ENCODE results near the gene PUS10.

The PUS10 gene

DNA sequence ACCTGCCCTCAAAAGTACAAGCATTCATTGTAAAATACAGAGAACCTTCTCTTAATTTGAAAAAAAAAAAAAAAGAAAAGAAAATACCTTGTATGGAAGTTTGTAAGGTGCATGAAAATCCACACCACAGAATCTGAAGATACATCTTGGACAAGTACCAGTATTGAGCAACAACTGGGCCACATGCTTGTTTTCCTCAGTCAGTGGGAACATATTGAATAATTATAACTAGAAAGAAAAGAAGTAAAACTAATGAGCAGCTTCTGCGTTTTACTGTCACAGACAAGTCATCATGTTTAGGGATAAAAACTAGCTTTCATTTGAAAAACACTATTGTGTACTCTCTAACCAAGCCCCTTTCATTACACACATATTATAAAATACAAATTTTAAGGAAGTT, 6.4 kb downstream of the PUS10 start:
- Histone ChIP-seq H3K27ac (no peak overlapping the region), H3K79me2 (peaks cover 2% of the 10 kb centered on the region)

DNA sequence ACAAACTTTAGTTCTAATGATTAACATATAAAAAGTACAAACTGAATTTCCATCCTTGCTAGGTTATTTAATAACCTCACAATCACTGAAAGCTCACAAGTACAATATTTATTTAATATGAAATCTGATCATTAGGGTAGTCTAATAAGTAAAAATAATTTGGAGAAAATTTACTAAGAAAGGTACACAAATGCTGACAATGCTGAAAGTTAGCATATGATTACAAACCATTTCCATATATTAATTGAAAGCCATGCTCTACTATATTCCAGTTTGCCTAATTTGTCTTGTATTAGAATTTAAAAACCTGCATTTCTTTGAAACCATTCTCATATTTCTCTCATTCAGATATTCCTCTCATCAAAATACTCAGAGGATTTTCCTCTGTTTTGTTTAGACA, 8.7 kb downstream of the PUS10 start:
- H3K27me3 ChIP-seq (ENCODE audit: control insufficient read depth, insufficient read depth, low read length) = no peaks in the 10 kb centered on the region
- TF ChIP-seq, protein P1, sequence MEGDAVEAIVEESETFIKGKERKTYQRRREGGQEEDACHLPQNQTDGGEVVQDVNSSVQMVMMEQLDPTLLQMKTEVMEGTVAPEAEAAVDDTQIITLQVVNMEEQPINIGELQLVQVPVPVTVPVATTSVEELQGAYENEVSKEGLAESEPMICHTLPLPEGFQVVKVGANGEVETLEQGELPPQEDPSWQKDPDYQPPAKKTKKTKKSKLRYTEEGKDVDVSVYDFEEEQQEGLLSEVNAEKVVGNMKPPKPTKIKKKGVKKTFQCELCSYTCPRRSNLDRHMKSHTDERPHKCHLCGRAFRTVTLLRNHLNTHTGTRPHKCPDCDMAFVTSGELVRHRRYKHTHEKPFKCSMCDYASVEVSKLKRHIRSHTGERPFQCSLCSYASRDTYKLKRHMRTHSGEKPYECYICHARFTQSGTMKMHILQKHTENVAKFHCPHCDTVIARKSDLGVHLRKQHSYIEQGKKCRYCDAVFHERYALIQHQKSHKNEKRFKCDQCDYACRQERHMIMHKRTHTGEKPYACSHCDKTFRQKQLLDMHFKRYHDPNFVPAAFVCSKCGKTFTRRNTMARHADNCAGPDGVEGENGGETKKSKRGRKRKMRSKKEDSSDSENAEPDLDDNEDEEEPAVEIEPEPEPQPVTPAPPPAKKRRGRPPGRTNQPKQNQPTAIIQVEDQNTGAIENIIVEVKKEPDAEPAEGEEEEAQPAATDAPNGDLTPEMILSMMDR (IDR thresholded peaks at IDR 0.05) = no peak
- no peaks in the 10 kb centered on the region for H3K79me2 ChIP-seq
- H3K4me1 ChIP-seq = no peaks in the 10 kb centered on the region
- H3K27ac ChIP-seq = no peak overlapping the region
- H3K4me3 ChIP-seq (ENCODE audit: low read depth, low read length) = no peak overlapping the region
- H3K9ac ChIP-seq = no peak overlapping the region
- no peak overlapping the region for H3K4me2 ChIP-seq (ENCODE audit: low read length)
- no peaks in the 10 kb centered on the region for H3K36me3 ChIP-seq (ENCODE audit: control insufficient read depth, insufficient read depth, low read length)
- H2AFZ ChIP-seq = no peak overlapping the region
- no peaks in the 10 kb centered on the region for H3K9me3 ChIP-seq (ENCODE audit: control insufficient read depth, low read length)

More for the DNA sequence above, 6.4 kb downstream of the PUS10 start:
- no peaks in the 10 kb centered on the region for H3K36me3 ChIP-seq (ENCODE audit: control insufficient read depth, insufficient read depth, low read length)
- H3K9ac ChIP-seq = no peak overlapping the region
- H3K4me2 ChIP-seq (ENCODE audit: low read length) = no peak overlapping the region
- no peaks in the 10 kb centered on the region for H3K27me3 ChIP-seq (ENCODE audit: control insufficient read depth, insufficient read depth, low read length)
- TF ChIP-seq, protein P1 (IDR thresholded peaks at IDR 0.05) = no peak
- no peaks in the 10 kb centered on the region for H3K9me3 ChIP-seq (ENCODE audit: control insufficient read depth, low read length)
- no peak overlapping the region for H2AFZ ChIP-seq
- no peak overlapping the region for H3K4me3 ChIP-seq (ENCODE audit: low read depth, low read length)
- H3K4me1 ChIP-seq = no peaks in the 10 kb centered on the region

DNA sequence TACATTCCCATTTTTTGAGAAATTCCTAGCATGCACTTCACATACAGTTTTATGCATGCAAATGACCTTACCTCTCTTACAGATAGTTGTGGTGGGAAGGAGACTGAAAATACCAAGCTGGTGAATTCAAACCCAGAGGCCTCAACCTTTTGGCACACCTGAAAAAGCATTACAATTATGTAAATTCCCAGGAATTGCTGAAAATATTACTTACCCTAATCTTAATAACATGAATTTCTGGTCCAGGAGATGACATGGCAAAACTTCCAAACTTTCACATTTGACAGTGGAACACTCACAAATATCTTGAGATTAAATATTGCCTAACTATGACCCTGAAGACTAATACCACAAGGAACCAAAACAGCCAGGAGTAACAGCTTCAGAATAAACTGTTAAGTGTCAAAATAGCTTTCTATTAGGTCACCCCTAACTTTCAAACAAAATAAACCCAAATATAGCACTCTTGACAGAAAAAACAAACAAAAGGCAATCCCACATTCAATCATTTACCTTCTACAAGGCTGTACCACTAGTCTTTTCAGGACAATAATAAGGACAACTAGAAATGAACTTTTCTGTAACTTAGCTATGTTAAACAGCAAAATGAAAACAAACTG, 11.5 kb downstream of the PUS10 start:
- Histone ChIP-seq H3K4me2 (ENCODE audit: low read length) (no peak overlapping the region), H3K79me2 (no peaks in the 10 kb centered on the region), H3K9me3 (ENCODE audit: control insufficient read depth, low read length) (no peaks in the 10 kb centered on the region), H3K27me3 (ENCODE audit: control insufficient read depth, insufficient read depth, low read length) (no peaks in the 10 kb centered on the region), H3K9ac (no peak overlapping the region), H3K36me3 (ENCODE audit: control insufficient read depth, insufficient read depth, low read length) (no peaks in the 10 kb centered on the region), H3K27ac (no peak overlapping the region), H3K4me3 (ENCODE audit: low read depth, low read length) (no peak overlapping the region), H2AFZ (no peak overlapping the region), H3K4me1 (no peaks in the 10 kb centered on the region)
- TF ChIP-seq, protein P1 (IDR thresholded peaks at IDR 0.05) = no peak

DNA sequence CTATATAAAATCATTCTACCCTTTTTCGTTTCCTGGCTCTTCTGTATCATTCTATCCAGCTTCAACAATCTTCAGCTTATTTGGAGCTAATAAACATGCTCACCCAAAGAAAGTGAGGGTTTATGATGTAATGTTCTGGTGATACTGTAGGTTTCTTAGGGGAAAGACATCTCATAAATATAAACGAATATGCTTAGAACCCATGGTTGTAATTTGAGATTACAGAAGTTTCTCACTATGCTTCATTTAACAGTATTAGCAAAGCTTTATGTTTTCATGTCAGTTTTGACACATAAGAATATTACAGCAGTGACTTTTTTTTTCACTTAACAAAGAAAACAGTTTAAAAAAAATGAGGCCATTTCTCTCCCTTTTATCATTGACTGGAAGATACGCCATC, 12.3 kb downstream of the PUS10 start:
- Histone ChIP-seq H3K79me2 (no peaks in the 10 kb centered on the region), H3K4me2 (ENCODE audit: low read length) (no peak overlapping the region), H3K27me3 (ENCODE audit: control insufficient read depth, insufficient read depth, low read length) (no peaks in the 10 kb centered on the region), H2AFZ (no peak overlapping the region), H3K9me3 (ENCODE audit: control insufficient read depth, low read length) (no peaks in the 10 kb centered on the region), H3K4me3 (ENCODE audit: low read depth, low read length) (no peak overlapping the region), H3K36me3 (ENCODE audit: control insufficient read depth, insufficient read depth, low read length) (no peaks in the 10 kb centered on the region), H3K4me1 (no peaks in the 10 kb centered on the region), H3K9ac (no peak overlapping the region), H3K27ac (no peak overlapping the region)
- TF ChIP-seq, protein P1 (IDR thresholded peaks at IDR 0.05) = no peak

Data from parathyroid adenoma (tissue), 2 donors.